H1 (cell line): ENCODE results near the gene KLHL10. TPM values are rescaled to one million over a fixed set of nuclear protein-coding genes. Genes with fewer than 3 reads are reported as not detected.

Source experiments
- CTCF ChIA-PET: fragments of 300-600 bp; sonication (Branson Sonifier 250); formaldehyde crosslinking; loops from one replicate; lab custom pipeline; 2021; ENCODE audit not compliant: partially characterized antibody; lab: Charles Lee
- POLR2A ChIA-PET: fragments of 300-600 bp; sonication (Branson Sonifier 250); formaldehyde crosslinking; loops from one replicate; lab custom pipeline; 2021; ENCODE audit warnings: inconsistent platforms; ENCODE audit not compliant: partially characterized antibody; lab: Charles Lee
- DNase-seq, 2 experiments: peaks; one replicate each; pipeline versions ENCODE4 v3.0.0 to v3.0.0-alpha.2; 2010 to 2022; ENCODE audit warnings: low spot score in 2 of 2, low read depth in 1 of 2, mixed read lengths in 1 of 2
- FAIRE-seq: peaks from 2 replicates; lab custom pipeline; 2011; peaks lifted over from hg19 to GRCh38; lab: Jason Lieb, UNC
- H2AFZ ChIP-seq: 2 replicates; pipeline ENCODE4 v1.8.1; 2012; ENCODE audit warnings: low read length, inconsistent platforms
- H2AK5ac ChIP-seq: 2 replicates; pipeline ENCODE4 v1.6.1; 2013; ENCODE audit warnings: low read depth, low read length
- H2BK120ac ChIP-seq: replicated peaks from 2 replicates; pipeline ENCODE3; 2013; ENCODE audit warnings: low read depth, low read length, inconsistent platforms
- H2BK12ac ChIP-seq: 2 replicates; pipeline ENCODE4 v1.6.1; 2013; ENCODE audit warnings: low read depth, low read length
- H2BK15ac ChIP-seq: 2 replicates; pipeline ENCODE4 v1.6.1; 2013; ENCODE audit warnings: low read length
- H2BK20ac ChIP-seq: 2 replicates; pipeline ENCODE4 v1.6.1; 2013; ENCODE audit warnings: low read length
- H2BK5ac ChIP-seq: 2 replicates; pipeline ENCODE4 v1.6.1; 2013; ENCODE audit warnings: low read depth, low read length
- H3K14ac ChIP-seq: 2 replicates; pipeline ENCODE4 v1.6.1; 2013; ENCODE audit warnings: inconsistent platforms; ENCODE audit not compliant: insufficient read length
- H3K18ac ChIP-seq: 2 replicates; pipeline ENCODE4 v1.6.1; 2013; ENCODE audit warnings: low read length; ENCODE audit errors: extremely low read depth
- H3K23ac ChIP-seq: 2 replicates; pipeline ENCODE4 v1.6.1; 2013; ENCODE audit warnings: inconsistent platforms; ENCODE audit not compliant: insufficient read length
- H3K23me2 ChIP-seq: 2 replicates; pipeline ENCODE4 v1.6.1; 2013; ENCODE audit warnings: low read depth, low read length
- H3K27ac ChIP-seq: 2 replicates; pipeline ENCODE4 v1.6.1; 2011; ENCODE audit warnings: low read depth, low read length, inconsistent platforms
- H3K27me3 ChIP-seq, 4 experiments: replicated peaks in 1 of 4; 1 replicate in 1 of 4; 2 replicates in 3 of 4; pipeline versions ENCODE4 v1.6.1 to v1.8.1; 2011 to 2013; ENCODE audit warnings: low read length in 3 of 4, mild to moderate bottlenecking in 3 of 4, inconsistent platforms in 2 of 4, mixed read lengths in 2 of 4, moderate library complexity in 1 of 4; ENCODE audit not compliant: control insufficient read depth in 3 of 4, insufficient read depth in 3 of 4; ENCODE audit errors: extremely low read depth in 1 of 4
- H3K36me3 ChIP-seq, 4 experiments: 2 replicates each; pipeline versions ENCODE4 v1.6.1 to v1.8.1; 2011 to 2013; ENCODE audit warnings: mild to moderate bottlenecking in 4 of 4, low read length in 3 of 4, moderate library complexity in 2 of 4, control low read depth in 1 of 4, inconsistent platforms in 1 of 4; ENCODE audit not compliant: insufficient read depth in 4 of 4, control insufficient read depth in 2 of 4
- H3K4ac ChIP-seq: replicated peaks from 2 replicates; pipeline ENCODE3; 2013; ENCODE audit warnings: low read length, low read depth, mixed read lengths, inconsistent platforms; ENCODE audit not compliant: insufficient read length
- H3K4me1 ChIP-seq, 4 experiments: replicated peaks in 1 of 4; 1 replicate in 1 of 4; 2 replicates in 3 of 4; pipeline versions ENCODE4 v1.6.1 to v1.8.1; 2011 to 2013; ENCODE audit warnings: low read length in 3 of 4, inconsistent platforms in 2 of 4, mixed read lengths in 1 of 4; ENCODE audit not compliant: insufficient read depth in 4 of 4, control insufficient read depth in 3 of 4
- H3K4me2 ChIP-seq, 2 experiments: 2 replicates each; pipeline versions ENCODE4 v1.6.1 to v1.8.1; 2011 to 2013; ENCODE audit warnings: low read depth in 2 of 2, low read length in 2 of 2, control low read depth in 1 of 2, inconsistent platforms in 1 of 2, mild to moderate bottlenecking in 1 of 2; ENCODE audit not compliant: insufficient read depth in 1 of 2
- H3K4me3 ChIP-seq, 4 experiments: fragments of 200-600, 300-600 bp in 1 of 4; sonication (generic), shearing (Covaris generic), sonication (Bioruptor Twin) in 1 of 4; 2 replicates each; pipeline versions ENCODE4 v1.5.1 to v1.8.1; 2011 to 2016; ENCODE audit warnings: low read length in 4 of 4, low read depth in 3 of 4, control low read depth in 2 of 4, inconsistent platforms in 2 of 4, mild to moderate bottlenecking in 2 of 4, mixed read lengths in 1 of 4, moderate library complexity in 1 of 4; ENCODE audit not compliant: insufficient read depth in 2 of 4; ENCODE audit errors: extremely low read depth in 1 of 4
- H3K56ac ChIP-seq: replicated peaks from 2 replicates; pipeline ENCODE3; 2013; ENCODE audit warnings: low read depth, mild to moderate bottlenecking, mixed read lengths, low read length, inconsistent platforms; ENCODE audit not compliant: insufficient read length
- H3K79me1 ChIP-seq: 2 replicates; pipeline ENCODE4 v1.6.1; 2013; ENCODE audit warnings: low read depth, low read length, control low read depth
- H3K79me2 ChIP-seq, 2 experiments: 2 replicates each; pipeline versions ENCODE4 v1.6.1 to v1.8.1; 2012 to 2013; ENCODE audit warnings: low read length in 2 of 2, mild to moderate bottlenecking in 2 of 2, inconsistent platforms in 1 of 2; ENCODE audit not compliant: insufficient read depth in 2 of 2, control insufficient read depth in 1 of 2
- H3K9ac ChIP-seq, 4 experiments: replicated peaks in 1 of 4; 1 replicate in 1 of 4; 2 replicates in 3 of 4; pipeline versions ENCODE4 v1.6.1 to v1.8.1; 2011 to 2013; ENCODE audit warnings: low read depth in 3 of 4, low read length in 3 of 4, control low read depth in 2 of 4, mild to moderate bottlenecking in 2 of 4, moderate library complexity in 2 of 4, inconsistent platforms in 1 of 4; ENCODE audit errors: extremely low read depth in 1 of 4
- H3K9me3 ChIP-seq, 2 experiments: 2 replicates each; pipeline versions ENCODE4 v1.6.1 to v1.8.1; 2012 to 2013; ENCODE audit warnings: mild to moderate bottlenecking in 2 of 2, moderate library complexity in 2 of 2, control low read depth in 1 of 2, inconsistent platforms in 1 of 2, low read depth in 1 of 2, low read length in 1 of 2, mixed read lengths in 1 of 2; ENCODE audit not compliant: insufficient read depth in 2 of 2
- H4K20me1 ChIP-seq, 2 experiments: replicated peaks in 1 of 2; 2 replicates each; pipeline versions ENCODE3 to v1.8.1; 2011 to 2013; ENCODE audit warnings: inconsistent platforms in 2 of 2, low read length in 2 of 2, mild to moderate bottlenecking in 1 of 2; ENCODE audit not compliant: insufficient read depth in 2 of 2, control insufficient read depth in 1 of 2
- H4K5ac ChIP-seq: 2 replicates; pipeline ENCODE4 v1.6.1; 2013; ENCODE audit warnings: low read length, low read depth, mixed read lengths, inconsistent platforms; ENCODE audit not compliant: insufficient read length
- H4K8ac ChIP-seq: 2 replicates; pipeline ENCODE4 v1.8.0; 2013; ENCODE audit warnings: mild to moderate bottlenecking, moderate library complexity, low read length, inconsistent platforms; ENCODE audit not compliant: insufficient read depth; ENCODE audit errors: extremely low read depth
- H4K91ac ChIP-seq: replicated peaks from 2 replicates; pipeline ENCODE3; 2013; ENCODE audit warnings: low read length, mixed read lengths, inconsistent platforms; ENCODE audit not compliant: insufficient read length
- EGR1 ChIP-seq: IDR thresholded peaks from 2 replicates; pipeline ENCODE4 v1.6.1; 2011; ENCODE audit warnings: low read depth, low read length, borderline replicate concordance
- FOSL1 ChIP-seq: IDR thresholded peaks from 2 replicates; pipeline ENCODE4 v1.6.1; 2011; ENCODE audit warnings: mild to moderate bottlenecking, low read depth, low read length, moderate library complexity; ENCODE audit not compliant: insufficient read depth
- NANOG ChIP-seq: IDR thresholded peaks from 2 replicates; pipeline ENCODE4 v1.6.1; 2011; ENCODE audit warnings: low read length, low read depth, mild to moderate bottlenecking, inconsistent platforms; ENCODE audit not compliant: insufficient read depth, poor library complexity, severe bottlenecking
- POLR2A ChIP-seq, 2 experiments: IDR thresholded peaks; 1 replicate in 1 of 2; 2 replicates in 1 of 2; pipeline ENCODE4 v1.6.1; 2011; ENCODE audit warnings: low read depth in 2 of 2, low read length in 2 of 2, mild to moderate bottlenecking in 2 of 2; ENCODE audit errors: control extremely low read depth in 1 of 2
- RXRA ChIP-seq: IDR thresholded peaks from 2 replicates; pipeline ENCODE4 v1.6.1; 2011; ENCODE audit warnings: low read depth, mild to moderate bottlenecking, low read length, moderate library complexity; ENCODE audit not compliant: insufficient read depth
- SUZ12 ChIP-seq: fragments of 200-600 bp; sonication (generic); IDR thresholded peaks from 2 replicates; pipeline ENCODE4 v1.6.1; 2012; ENCODE audit warnings: mild to moderate bottlenecking, inconsistent platforms, low read length, moderate library complexity, mixed read lengths
- TAF7 ChIP-seq: optimal IDR thresholded peaks from 2 replicates; pipeline ENCODE3; 2011; ENCODE audit warnings: low read depth, mild to moderate bottlenecking, inconsistent platforms, low read length, moderate library complexity, borderline replicate concordance
- WGBS, 2 experiments: shearing (Covaris generic) in 1 of 2; methylation state at CpG; one replicate each; pipeline versions ENCODE4 v1.1.6 to v1.1.7; 2013 to 2015; ENCODE audit warnings: low lambda C conversion rate in 2 of 2, mixed read lengths in 2 of 2, inconsistent platforms in 1 of 2, low coverage in 1 of 2, missing lambda C conversion rate in 1 of 2; ENCODE audit not compliant: insufficient replicate concordance in 2 of 2, insufficient coverage in 1 of 2, insufficient read length in 1 of 2; ENCODE audit errors: extremely low coverage in 1 of 2, missing lambda C conversion rate in 1 of 2; 5-methylcytosine and 5-hydroxymethylcytosine counted together
- polyA plus RNA-seq, 7 experiments: library from polyadenylated mRNA; depleted of rRNA in 3 of 7; stranded (reverse) in 5 of 7; unstranded in 2 of 7; fragments of >200 nt in 5 of 7; fragments of 200-250 nt in 2 of 7; gene quantifications; 1 replicate in 5 of 7; 2 replicates in 1 of 7; 4 replicates in 1 of 7; pipeline versions ENCODE4 v1.2.1 to v1.2.3, GENCODE V29; 2011 to 2013; ENCODE audit warnings: missing spikeins in 2 of 7, mixed read lengths in 2 of 7
- total RNA-seq: library from RNA; stranded (reverse); fragmentation: NEBNext Ultra II Directional; extraction: Animal tissue kit (Norgen Biotek cat#: 25700); gene quantifications from 2 replicates; pipeline ENCODE4 v1.2.1, GENCODE V29; 2021

The KLHL10 gene
- total and polyA plus RNA-seq, 2 of the 8 experiments (the other 6 are each of a cell fraction or from before 2014, with no cell fraction given): 0.19 to 0.26 TPM

- CTCF ChIA-PET: interaction anchor here (0.9 to 1.3 kb wide), 4 partner anchors 17 to 154 kb away, joined by 3 to 5 read pairs (median 4); no protein-coding TSS in a partner anchor
- peaks cover 51 to 95% (median 80%) of the 10 kb centered on the region in 4 experiments for H3K36me3 ChIP-seq
- TF ChIP-seq SUZ12 (no peak), TAF7 (no peak), EGR1 (no peak), POLR2A (IDR thresholded peaks at IDR 0.05; ENCODE audit: control extremely low read depth in 1 of 2, low read depth in 2 of 2, low read length in 2 of 2) (no peak), FOSL1 (no peak), NANOG (no peak), RXRA (no peak)
These were observed 53.8 kb downstream of the KLHL10 start for GRCh38 chr17:41891135-41892020.

More at GRCh38 chr17:41891135-41892020, 53.8 kb downstream of the KLHL10 start:
- H3K23ac ChIP-seq: no peak overlapping the region
- no peaks in the 10 kb centered on the region; a peak in 1 of 4 replicates for H3K79me2 ChIP-seq
- H4K8ac ChIP-seq: no peak overlapping the region
- no peaks in the 10 kb centered on the region for H3K27me3 ChIP-seq
- H3K9ac ChIP-seq: no peak overlapping the region
- no peak overlapping the region for H3K27ac ChIP-seq
- no peak overlapping the region for H3K56ac ChIP-seq
- no peaks in the 10 kb centered on the region for H3K4me1 ChIP-seq
- DNase-seq: no peak
- no peak overlapping the region for H2AFZ ChIP-seq
- WGBS, 2 experiments: 96% methylated on average over 7 of the region's 7 CpGs; no CpG with 5 or more reads in 1 of the 2 experiments
- no peak overlapping the region for H3K4ac ChIP-seq
- H2BK5ac ChIP-seq: no peak overlapping the region
- H3K23me2 ChIP-seq: no peaks in the 10 kb centered on the region
- no peaks in the 10 kb centered on the region; the same call in 1 of the 2 replicates for H3K79me1 ChIP-seq
- POLR2A ChIA-PET: interaction anchor here (0.7 to 1.8 kb wide), 2 partner anchors 16 to 18 kb away, joined by 3 to 4 read pairs; no protein-coding TSS in a partner anchor
- no peak overlapping the region for H3K4me3 ChIP-seq
- H3K9me3 ChIP-seq: no peaks in the 10 kb centered on the region
- no peak for FAIRE-seq
- no peak overlapping the region for H2AK5ac ChIP-seq
- no peak overlapping the region for H3K14ac ChIP-seq
- no peak overlapping the region for H2BK15ac ChIP-seq
- no peak overlapping the region for H4K91ac ChIP-seq
- H3K4me2 ChIP-seq: no peak overlapping the region
- peaks cover 2 to 20% of the 10 kb centered on the region in 2 experiments for H4K20me1 ChIP-seq
- H2BK12ac ChIP-seq: no peak overlapping the region
- no peak overlapping the region for H4K5ac ChIP-seq
- H2BK120ac ChIP-seq: no peak overlapping the region
- H2BK20ac ChIP-seq: no peak overlapping the region
- H3K18ac ChIP-seq: no peak overlapping the region
